Measurements from ENCODE around the gene ITGB3.

ITGB3 gene

GRCh38 chr17:47299239-47299910 is 45.7 kb downstream of the ITGB3 start:
- DNase-seq (ENCODE audit: low spot score), result no peak
- TF ChIP-seq CTCF (IDR thresholded peaks at IDR 0.05; ENCODE audit: extremely low read depth, missing control alignments), result no peak

DNA sequence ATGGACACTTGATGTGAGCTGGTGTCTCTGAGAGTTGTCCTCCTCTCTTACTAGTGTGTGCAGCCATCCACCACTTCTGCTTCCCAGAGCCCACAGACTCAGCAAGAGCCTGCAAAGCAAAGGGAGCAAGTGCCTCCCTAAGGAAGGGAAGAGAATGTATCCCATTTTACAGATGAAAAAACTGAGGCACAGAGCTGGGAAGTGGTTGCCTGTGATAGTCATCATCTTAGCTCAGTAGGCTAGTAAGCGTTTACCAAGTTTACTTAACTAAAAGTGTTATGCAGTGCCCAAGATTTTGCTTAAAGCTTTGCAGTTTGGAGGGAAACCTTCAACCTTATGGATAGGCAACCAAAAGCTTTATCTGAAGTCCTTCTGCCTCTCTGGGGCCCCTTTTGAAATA is 47.1 kb downstream of the ITGB3 start:
- DNase-seq (ENCODE audit: low spot score), result no peak
- no peak for TF ChIP-seq CTCF (IDR thresholded peaks at IDR 0.05; ENCODE audit: extremely low read depth, missing control alignments)

DNA sequence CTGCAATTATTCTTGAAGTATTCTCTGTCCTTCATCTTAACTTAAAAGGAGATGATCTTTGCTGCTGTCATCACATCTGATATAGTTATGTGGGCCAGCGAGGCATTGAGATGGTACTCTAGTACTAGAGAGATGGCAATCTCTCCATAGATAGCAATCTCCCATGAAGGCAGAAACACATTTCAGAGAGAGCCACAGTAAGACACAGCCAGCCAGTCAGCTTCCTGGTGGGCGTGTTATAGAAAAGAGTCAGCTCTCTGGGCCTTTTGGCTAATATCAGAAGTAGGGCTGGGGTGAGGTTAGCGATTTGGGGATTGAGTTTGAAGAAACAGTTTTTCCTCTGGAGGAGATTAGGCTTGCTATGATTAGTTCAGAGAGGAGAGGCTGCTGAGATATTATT is 47.5 kb downstream of the ITGB3 start:
- no peak for TF ChIP-seq CTCF (IDR thresholded peaks at IDR 0.05; ENCODE audit: extremely low read depth, missing control alignments)
- DNase-seq (ENCODE audit: low spot score), result no peak

DNA sequence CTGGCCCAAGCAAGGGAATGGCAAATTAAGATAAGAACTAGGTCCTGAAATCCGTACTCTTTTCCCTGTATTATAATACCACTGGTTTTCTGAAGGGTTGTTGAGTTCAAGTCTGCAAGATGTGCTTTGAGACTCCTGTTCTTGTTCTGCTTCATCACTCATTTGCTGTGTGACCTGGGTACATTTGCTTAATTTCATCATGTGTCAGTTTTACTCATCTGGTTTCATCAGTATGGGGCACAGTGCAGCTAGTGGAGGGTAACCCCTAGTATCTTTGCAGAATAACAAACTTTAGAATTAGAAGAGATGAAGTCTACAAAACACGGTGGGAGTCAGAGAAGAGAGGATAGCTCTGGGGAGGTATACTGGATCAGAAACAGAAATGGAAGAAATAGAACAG is 48.2 kb downstream of the ITGB3 start:
- TF ChIP-seq CTCF (IDR thresholded peaks at IDR 0.05; ENCODE audit: extremely low read depth, missing control alignments), result no peak
- no peak for DNase-seq (ENCODE audit: low spot score)

GRCh38 chr17:47304186-47304585 is 50.6 kb downstream of the ITGB3 start:
- no peak for DNase-seq (ENCODE audit: low spot score)
- TF ChIP-seq CTCF (IDR thresholded peaks at IDR 0.05; ENCODE audit: extremely low read depth, missing control alignments), result no peak

DNA sequence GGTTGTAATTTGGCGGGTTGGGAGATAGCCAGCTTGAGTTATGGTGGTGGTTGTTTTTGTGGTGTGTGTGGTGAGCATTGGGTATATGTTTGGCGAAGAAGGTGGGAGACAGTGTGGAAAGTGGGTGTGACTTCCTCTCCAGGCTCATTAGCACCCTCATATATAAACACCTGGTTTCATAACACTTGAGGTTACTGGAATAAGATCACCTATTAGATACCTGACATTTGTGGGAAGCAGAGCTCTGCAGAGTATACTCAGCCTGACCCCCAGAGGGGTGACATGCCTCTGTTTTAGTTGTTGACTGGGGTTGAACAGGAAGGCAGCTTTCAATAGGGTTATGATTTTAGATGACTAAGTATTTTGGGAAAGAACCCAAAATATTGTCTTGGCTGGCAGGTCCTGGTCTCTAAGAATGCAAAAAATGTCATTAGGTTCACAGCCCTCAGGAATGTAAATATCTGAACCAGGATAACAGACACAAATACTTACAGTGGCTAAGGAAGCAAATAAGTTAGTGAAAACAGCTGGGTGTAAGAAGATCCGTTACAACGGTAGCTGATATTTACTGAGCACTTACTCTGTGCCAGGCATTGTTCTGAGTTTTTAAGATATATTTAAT is 51.8 kb downstream of the ITGB3 start:
- no peak for TF ChIP-seq CTCF (IDR thresholded peaks at IDR 0.05; ENCODE audit: extremely low read depth, missing control alignments)
- DNase-seq (ENCODE audit: low spot score), result no peak

GRCh38 chr17:47310186-47310733 is 56.6 kb downstream of the ITGB3 start:
- no peak for TF ChIP-seq CTCF (IDR thresholded peaks at IDR 0.05; ENCODE audit: extremely low read depth, missing control alignments)
- DNase-seq (ENCODE audit: low spot score), result no peak

Measured in GM20000 (cell line).